AG04450 (cell line): ENCODE data around the gene VASH2. TPM values are rescaled to one million over a fixed set of nuclear protein-coding genes. Genes with fewer than 3 reads are reported as not detected.

ENCODE experiments used
- CTCF ChIA-PET: fragments of 300-600, 350-600 bp; formaldehyde crosslinking; extraction: SDS; loops from one replicate; lab custom pipeline; 2022; ENCODE audit warnings: antibody characterized with exemption, inconsistent platforms; lab: Charles Lee
- POLR2A ChIA-PET: fragments of 350-600 bp; formaldehyde crosslinking; extraction: SDS; loops from one replicate; lab custom pipeline; 2021; ENCODE audit warnings: antibody characterized with exemption, inconsistent platforms; lab: Yijun Ruan, JAX
- DNase-seq: peaks from one replicate; pipeline ENCODE4 v3.0.0-alpha.2; 2011; ENCODE audit warnings: low read depth, low spot score
- H3K27ac ChIP-seq: one replicate; pipeline ENCODE4 v1.5.1; 2012; ENCODE audit warnings: low read depth, low read length, control low read depth
- H3K27me3 ChIP-seq: one replicate; pipeline ENCODE4 v1.6.0; 2012; ENCODE audit warnings: low read length; ENCODE audit not compliant: control insufficient read depth, insufficient read depth
- H3K4me3 ChIP-seq: 2 replicates; pipeline ENCODE4 v1.5.1; 2011; ENCODE audit warnings: mild to moderate bottlenecking, low read depth, low read length, control low read depth
- H3K9me3 ChIP-seq: 2 replicates; pipeline ENCODE4 v1.5.1; 2012; ENCODE audit warnings: low read length; ENCODE audit not compliant: control insufficient read depth, insufficient read depth
- polyA plus RNA-seq: library from polyadenylated mRNA; depleted of rRNA; stranded (reverse); fragments of >200 nt; gene quantifications from 2 replicates; pipeline ENCODE4 v1.2.3, GENCODE V29; 2011
- TF ChIP-seq, protein P1 (sequence below): IDR thresholded peaks from 2 replicates; pipeline ENCODE4 v1.5.1; 2011; ENCODE audit warnings: low read depth, low read length, control low read depth, inconsistent platforms

Gene VASH2
- polyA plus RNA-seq, 1 experiment = 4.2 TPM

DNA sequence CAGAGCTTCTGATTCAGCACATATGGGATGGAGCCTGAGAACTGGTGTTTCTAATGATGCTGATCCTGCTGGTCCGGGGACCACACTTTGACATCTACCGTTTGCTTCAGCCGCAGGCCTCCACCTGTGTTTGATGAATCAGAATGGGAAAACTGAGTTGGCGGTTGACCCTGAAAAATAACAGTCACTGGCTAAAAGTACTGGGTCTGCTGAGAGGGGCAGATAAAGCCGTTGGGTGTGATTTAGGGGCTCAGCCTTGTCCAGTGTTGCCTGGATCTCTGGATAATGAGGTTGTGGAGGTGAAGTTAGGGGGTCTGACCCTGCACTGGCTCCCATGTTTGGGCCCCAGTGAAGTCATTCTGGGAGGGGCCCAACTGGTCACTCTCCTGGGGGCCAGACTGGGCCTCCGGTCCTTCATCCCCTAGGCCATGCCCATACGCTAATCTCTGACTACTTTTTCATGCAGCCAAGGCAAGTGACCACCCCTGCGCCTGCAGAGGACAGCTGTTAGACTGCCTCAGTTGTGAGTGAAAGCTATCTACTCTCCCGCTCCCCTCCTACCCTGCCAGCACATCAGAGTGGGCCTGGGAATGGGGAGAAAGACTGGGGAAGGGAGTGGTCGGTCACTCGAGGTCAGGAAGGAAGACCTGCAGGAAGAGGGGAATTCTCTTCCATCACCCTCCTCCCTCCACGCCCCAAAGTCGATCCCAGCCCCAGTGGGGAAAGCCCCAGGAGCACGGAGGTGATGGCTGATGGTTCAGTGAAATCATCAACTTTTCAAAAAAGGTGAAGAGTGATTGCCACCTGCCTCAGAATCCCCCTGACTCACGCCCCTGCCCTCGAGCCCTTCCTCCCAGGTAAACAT lies 27.7 kb downstream of the VASH2 start:
- ChIA-PET POLR2A (no interaction called here), CTCF (no interaction called here)
- Histone ChIP-seq H3K27me3 (no peaks in the 10 kb centered on the region), H3K9me3 (no peaks in the 10 kb centered on the region), H3K27ac (no peak overlapping the region), H3K4me3 (no peak overlapping the region)
- DNase-seq = no peak
- TF ChIP-seq, protein P1, sequence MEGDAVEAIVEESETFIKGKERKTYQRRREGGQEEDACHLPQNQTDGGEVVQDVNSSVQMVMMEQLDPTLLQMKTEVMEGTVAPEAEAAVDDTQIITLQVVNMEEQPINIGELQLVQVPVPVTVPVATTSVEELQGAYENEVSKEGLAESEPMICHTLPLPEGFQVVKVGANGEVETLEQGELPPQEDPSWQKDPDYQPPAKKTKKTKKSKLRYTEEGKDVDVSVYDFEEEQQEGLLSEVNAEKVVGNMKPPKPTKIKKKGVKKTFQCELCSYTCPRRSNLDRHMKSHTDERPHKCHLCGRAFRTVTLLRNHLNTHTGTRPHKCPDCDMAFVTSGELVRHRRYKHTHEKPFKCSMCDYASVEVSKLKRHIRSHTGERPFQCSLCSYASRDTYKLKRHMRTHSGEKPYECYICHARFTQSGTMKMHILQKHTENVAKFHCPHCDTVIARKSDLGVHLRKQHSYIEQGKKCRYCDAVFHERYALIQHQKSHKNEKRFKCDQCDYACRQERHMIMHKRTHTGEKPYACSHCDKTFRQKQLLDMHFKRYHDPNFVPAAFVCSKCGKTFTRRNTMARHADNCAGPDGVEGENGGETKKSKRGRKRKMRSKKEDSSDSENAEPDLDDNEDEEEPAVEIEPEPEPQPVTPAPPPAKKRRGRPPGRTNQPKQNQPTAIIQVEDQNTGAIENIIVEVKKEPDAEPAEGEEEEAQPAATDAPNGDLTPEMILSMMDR = no peak

DNA sequence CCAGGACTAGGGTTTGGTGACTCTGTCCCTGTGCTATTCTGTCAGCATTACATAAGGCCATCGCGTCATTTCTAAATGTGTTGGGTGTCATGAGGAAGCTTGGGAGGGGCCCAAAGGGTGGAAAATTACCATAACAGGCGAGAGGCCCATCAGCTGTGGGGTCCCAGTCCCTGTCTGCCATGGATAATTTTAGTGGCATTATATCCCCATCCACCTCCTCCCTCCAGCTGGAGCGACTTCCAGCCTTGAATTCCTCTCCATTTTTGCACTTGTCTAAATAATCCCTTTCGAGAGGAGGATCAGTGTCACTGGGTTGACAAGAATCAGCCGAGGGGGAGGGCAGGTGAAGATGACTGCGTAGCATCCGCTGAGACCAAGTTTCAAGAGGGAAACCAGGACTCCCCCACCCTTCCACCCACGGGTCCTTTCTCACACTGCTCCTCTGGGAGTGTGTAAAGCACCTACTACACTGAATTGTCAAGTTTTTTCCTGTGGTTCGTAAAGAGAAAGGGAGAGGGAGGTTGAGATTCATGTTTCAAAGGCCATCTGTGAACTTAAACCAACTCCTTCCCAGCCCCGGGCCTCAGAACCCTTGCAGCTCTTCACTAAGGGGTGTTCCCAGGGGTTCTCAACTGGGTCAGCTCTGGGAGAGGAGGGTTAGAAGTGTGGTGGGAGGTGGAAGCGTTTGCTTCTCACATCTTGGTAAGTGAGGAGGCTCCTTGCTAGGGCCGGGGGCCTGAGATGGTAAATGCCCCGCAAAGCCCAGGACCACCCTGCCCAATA lies 29.2 kb downstream of the VASH2 start:
- POLR2A ChIA-PET = interaction anchor here (1.0 to 1.1 kb wide), 2 partner anchors 13 to 29 kb away, joined by 3 read pairs; no protein-coding TSS in a partner anchor
- CTCF ChIA-PET = interaction anchor here (1.0 to 4.2 kb wide), 2 partner anchors 12 to 16 kb away, joined by 3 to 21 read pairs; no protein-coding TSS in a partner anchor
- H3K4me3 ChIP-seq = no peak overlapping the region
- no peaks in the 10 kb centered on the region for H3K9me3 ChIP-seq
- TF ChIP-seq, protein P1 = no peak
- DNase-seq = no peak
- H3K27me3 ChIP-seq = no peaks in the 10 kb centered on the region
- peak overlapping the region; percentile 85 for H3K27ac ChIP-seq

DNA sequence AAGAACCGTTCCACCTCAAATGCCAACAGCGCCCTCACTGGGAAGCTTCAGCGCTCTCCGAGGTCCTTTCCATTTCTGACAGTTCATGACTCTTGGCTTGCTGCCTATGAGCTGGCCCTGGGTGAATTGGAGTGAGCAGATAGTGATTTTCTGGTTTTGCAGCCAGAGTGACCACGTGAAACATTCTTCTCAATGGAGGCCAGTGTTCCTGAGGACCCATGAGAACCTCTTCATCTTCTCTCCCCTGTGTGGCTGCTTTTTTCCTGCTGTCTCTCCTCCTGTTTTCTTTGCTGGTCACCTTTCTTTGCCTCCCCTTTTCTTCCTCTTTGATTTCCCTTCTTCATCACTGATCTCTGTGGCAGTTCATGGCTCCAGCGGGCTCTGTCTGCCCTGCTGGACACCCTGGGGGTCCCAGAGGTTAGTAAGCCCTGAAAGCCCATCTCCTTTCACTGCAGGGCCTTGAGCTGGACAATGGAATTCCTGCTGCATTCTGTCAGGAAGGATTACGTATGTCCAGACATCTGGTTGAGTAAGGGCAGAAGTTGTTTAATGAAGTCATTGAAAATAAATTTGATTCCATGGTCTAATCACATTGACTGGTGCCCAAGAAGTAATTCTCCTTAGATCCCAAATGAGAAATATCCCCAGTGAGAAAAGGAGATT lies 29.9 kb downstream of the VASH2 start:
- H3K4me3 ChIP-seq = no peak overlapping the region
- TF ChIP-seq, protein P1 = no peak
- ChIA-PET POLR2A (interaction anchor here (1.0 to 1.1 kb wide), 2 partner anchors 14 to 29 kb away, joined by 3 read pairs; no protein-coding TSS in a partner anchor), CTCF (interaction anchor here (1.0 to 4.2 kb wide), 2 partner anchors 13 to 15 kb away, joined by 3 to 21 read pairs; no protein-coding TSS in a partner anchor)
- no peaks in the 10 kb centered on the region for H3K9me3 ChIP-seq
- no peaks in the 10 kb centered on the region for H3K27me3 ChIP-seq
- peak; percentile 61 for DNase-seq
- H3K27ac ChIP-seq = peak overlapping the region; percentile 85

DNA sequence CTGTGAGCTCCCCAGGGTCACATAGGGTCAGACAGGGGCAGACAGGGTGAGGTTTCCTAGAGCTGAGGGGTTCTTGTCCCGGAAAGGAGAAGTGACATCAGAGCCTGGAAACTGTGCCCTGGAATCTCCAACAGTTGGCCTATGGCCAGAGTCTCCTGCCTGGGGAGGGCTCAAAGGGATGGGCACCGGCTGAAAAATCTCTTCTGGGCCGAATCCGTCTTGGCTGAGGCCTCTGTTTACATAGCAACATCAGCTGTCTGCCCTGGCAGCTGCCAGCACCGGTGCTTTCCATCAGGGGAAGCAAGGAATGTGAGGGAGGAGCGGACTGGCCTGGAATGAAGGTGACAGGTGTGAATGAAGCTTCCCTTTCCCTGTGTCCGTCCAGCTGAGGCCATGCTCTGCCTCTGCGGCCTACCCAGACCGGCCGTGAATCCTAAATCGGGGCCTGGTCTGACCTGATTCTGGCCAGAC lies 30.7 kb downstream of the VASH2 start:
- H3K4me3 ChIP-seq = no peak overlapping the region
- no peaks in the 10 kb centered on the region for H3K9me3 ChIP-seq
- ChIA-PET CTCF (interaction anchor here (0.9 to 4.2 kb wide), 3 partner anchors 13 to 316 kb away, joined by 3 to 21 read pairs (median 3); no protein-coding TSS in a partner anchor), POLR2A (no interaction called here)
- no peaks in the 10 kb centered on the region for H3K27me3 ChIP-seq
- DNase-seq = no peak
- TF ChIP-seq, protein P1 = no peak
- peak overlapping the region; percentile 22 for H3K27ac ChIP-seq
